MCF 10A (cell line): ENCODE data around the gene FASTKD3. TPM values are rescaled to one million over a fixed set of nuclear protein-coding genes. Genes with fewer than 3 reads are reported as not detected.

Experiments used
- BruUV-seq: library from RNA; stranded (reverse); fragments of 400-500 nt; replicated peaks from 2 replicates; lab custom pipeline; 2021; lab: Mats Ljungman, UMichigan
- CTCF ChIA-PET: fragments of 300-600 bp; sonication (Branson Sonifier 250); formaldehyde crosslinking; extraction: SDS; loops from one replicate; lab custom pipeline; 2021; ENCODE audit warnings: antibody characterized with exemption, inconsistent platforms; lab: Yijun Ruan, JAX
- POLR2A ChIA-PET: fragments of 300-600, 350-650 bp; sonication (Branson Sonifier 250); formaldehyde crosslinking; extraction: SDS; loops from one replicate; lab custom pipeline; 2020; ENCODE audit warnings: antibody characterized with exemption, inconsistent platforms; lab: Yijun Ruan, JAX
- DNase-seq: peaks from one replicate; pipeline ENCODE4 v3.0.0-alpha.2; 2018; ENCODE audit not compliant: unreplicated experiment
- H3K27ac Mint-ChIP-seq: one replicate; pipeline ENCODE4 v1.8.0; 2022; ENCODE audit warnings: mild to moderate bottlenecking, low read depth, mixed read lengths; ENCODE audit not compliant: unreplicated experiment
- H3K27me3 Mint-ChIP-seq: one replicate; pipeline ENCODE4 v1.8.0; 2022; ENCODE audit warnings: mixed read lengths; ENCODE audit not compliant: insufficient read depth, unreplicated experiment
- H3K36me3 Mint-ChIP-seq: one replicate; pipeline ENCODE4 v1.8.0; 2022; ENCODE audit warnings: mild to moderate bottlenecking, moderate library complexity, mixed read lengths; ENCODE audit not compliant: insufficient read depth, unreplicated experiment
- H3K4me1 Mint-ChIP-seq: one replicate; pipeline ENCODE4 v1.8.0; 2022; ENCODE audit warnings: mixed read lengths; ENCODE audit not compliant: insufficient read depth, unreplicated experiment
- H3K4me3 Mint-ChIP-seq: one replicate; pipeline ENCODE4 v1.8.0; 2022; ENCODE audit warnings: mild to moderate bottlenecking, moderate library complexity, mixed read lengths; ENCODE audit not compliant: unreplicated experiment
- H3K9me3 Mint-ChIP-seq: one replicate; pipeline ENCODE4 v1.8.0; 2022; ENCODE audit warnings: mixed read lengths; ENCODE audit not compliant: unreplicated experiment
- intact Hi-C: fragments of 100-400 bp; cut with micrococcal nuclease; formaldehyde crosslinking; loops from 2 replicates; pipeline ENCODE4 v1.14.1; 2022
- total RNA-seq: library from RNA; stranded (reverse); gene quantifications from 2 replicates; pipeline ENCODE4 v1.2.3, GENCODE V29; 2022
- TF ChIP-seq, protein P1 (sequence below): fragments of 200-600 bp; IDR thresholded peaks from one replicate; pipeline ENCODE4 v1.8.0; 2022; ENCODE audit warnings: antibody characterized with exemption, mild to moderate bottlenecking; ENCODE audit not compliant: unreplicated experiment

The FASTKD3 gene
- total RNA-seq, 1 experiment from 2014 or later = 7.8 TPM

DNA sequence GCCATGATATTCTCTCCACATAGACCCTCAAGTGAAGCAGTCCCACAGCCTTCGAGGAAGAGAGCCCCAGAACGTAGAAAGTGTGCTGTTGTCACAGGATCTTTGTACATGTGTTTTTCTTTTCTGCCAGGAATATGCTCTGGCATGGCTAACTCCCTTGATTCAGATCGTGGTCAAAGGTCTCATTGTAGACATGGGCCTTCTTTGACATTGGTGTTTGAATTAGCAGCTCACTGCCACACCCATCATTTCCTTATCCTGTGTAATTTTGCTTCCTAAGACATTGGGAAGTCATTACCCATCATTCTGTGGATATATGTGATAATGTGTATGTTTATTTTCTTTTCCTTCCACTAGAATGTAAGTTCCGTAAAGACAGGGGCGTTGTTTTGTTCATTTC, 25.6 kb upstream of the FASTKD3 start:
- no peaks in the 10 kb centered on the region for H3K27me3 Mint-ChIP-seq
- POLR2A ChIA-PET = no interaction called here
- TF ChIP-seq, protein P1, sequence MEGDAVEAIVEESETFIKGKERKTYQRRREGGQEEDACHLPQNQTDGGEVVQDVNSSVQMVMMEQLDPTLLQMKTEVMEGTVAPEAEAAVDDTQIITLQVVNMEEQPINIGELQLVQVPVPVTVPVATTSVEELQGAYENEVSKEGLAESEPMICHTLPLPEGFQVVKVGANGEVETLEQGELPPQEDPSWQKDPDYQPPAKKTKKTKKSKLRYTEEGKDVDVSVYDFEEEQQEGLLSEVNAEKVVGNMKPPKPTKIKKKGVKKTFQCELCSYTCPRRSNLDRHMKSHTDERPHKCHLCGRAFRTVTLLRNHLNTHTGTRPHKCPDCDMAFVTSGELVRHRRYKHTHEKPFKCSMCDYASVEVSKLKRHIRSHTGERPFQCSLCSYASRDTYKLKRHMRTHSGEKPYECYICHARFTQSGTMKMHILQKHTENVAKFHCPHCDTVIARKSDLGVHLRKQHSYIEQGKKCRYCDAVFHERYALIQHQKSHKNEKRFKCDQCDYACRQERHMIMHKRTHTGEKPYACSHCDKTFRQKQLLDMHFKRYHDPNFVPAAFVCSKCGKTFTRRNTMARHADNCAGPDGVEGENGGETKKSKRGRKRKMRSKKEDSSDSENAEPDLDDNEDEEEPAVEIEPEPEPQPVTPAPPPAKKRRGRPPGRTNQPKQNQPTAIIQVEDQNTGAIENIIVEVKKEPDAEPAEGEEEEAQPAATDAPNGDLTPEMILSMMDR = no peak
- intact Hi-C loops = no loop called here
- no peak for DNase-seq
- no peak overlapping the region for H3K4me3 Mint-ChIP-seq
- CTCF ChIA-PET = no interaction called here
- BruUV-seq = no TSS peak
- no peaks in the 10 kb centered on the region for H3K4me1 Mint-ChIP-seq
- H3K27ac Mint-ChIP-seq = peak overlapping the region; percentile 46
- no peaks in the 10 kb centered on the region for H3K9me3 Mint-ChIP-seq
- peaks cover 85% of the 10 kb centered on the region for H3K36me3 Mint-ChIP-seq

DNA sequence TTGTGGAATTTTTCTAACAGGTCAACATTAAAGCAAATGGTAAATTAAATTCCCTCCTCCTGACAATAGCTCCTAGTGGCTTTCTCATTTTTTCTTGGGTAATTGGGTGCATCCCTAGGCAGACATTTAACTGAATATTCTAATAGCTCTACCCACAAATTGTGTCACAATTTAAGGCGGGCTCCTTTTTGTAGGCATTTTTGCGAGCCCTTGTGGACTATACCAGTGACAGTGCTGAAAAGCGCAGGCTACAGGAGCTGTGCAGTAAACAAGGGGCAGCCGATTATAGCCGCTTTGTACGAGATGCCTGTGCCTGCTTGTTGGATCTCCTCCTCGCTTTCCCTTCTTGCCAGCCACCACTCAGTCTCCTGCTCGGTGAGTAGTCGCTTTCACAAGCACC, 20.1 kb upstream of the FASTKD3 start:
- H3K4me3 Mint-ChIP-seq = no peak overlapping the region
- H3K27ac Mint-ChIP-seq = no peak overlapping the region
- H3K9me3 Mint-ChIP-seq = no peaks in the 10 kb centered on the region
- H3K4me1 Mint-ChIP-seq = no peaks in the 10 kb centered on the region
- no TSS peak for BruUV-seq
- CTCF ChIA-PET = interaction anchor here (0.7 to 0.8 kb wide), 3 partner anchors 8 to 1318 kb away, joined by 3 read pairs; no protein-coding TSS in a partner anchor
- POLR2A ChIA-PET = interaction anchor here (4.3 kb wide), 1 partner anchor 19 kb away, joined by 30 read pairs; the partner anchor contains the start of genes FASTKD3 and MTRR
- intact Hi-C loops = no loop called here
- H3K27me3 Mint-ChIP-seq = no peaks in the 10 kb centered on the region
- TF ChIP-seq, protein P1 = no peak
- H3K36me3 Mint-ChIP-seq = peaks cover 81% of the 10 kb centered on the region
- DNase-seq = no peak

DNA sequence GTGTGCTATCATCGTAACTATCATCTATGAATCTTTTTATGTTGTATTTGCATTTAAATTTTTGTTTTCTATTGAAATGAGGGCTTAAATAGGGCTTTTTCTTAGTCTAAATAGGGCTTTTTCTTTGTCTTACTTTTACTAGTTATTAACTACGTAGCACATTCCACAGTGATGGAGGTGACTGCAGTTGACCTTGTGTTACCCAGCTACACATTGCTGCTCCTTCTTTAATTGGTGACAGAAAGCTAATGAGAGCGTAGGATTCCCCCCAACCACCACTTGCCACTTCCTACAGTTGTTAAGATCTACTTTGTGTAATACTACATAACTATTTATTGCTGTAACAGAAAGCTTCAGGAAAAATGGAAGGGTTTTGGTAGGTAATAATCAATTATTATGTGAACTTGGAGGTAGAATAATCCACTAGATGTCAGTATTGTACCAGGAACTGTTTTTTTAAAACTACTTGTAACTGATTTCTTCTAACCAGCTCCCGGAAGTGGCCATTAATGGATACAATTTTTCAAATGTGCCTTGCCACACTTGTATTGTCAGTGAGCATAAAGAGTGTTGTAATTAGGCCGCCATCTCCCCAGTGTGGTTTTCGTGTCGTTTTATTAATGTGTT, 18.1 kb upstream of the FASTKD3 start:
- ChIA-PET POLR2A (interaction anchor here (0.7 to 4.3 kb wide), 4 partner anchors 9 to 571 kb away, joined by 5 to 30 read pairs (median 8); partner anchors contain the start of genes FASTKD3 and MTRR), CTCF (interaction anchor here (0.6 to 3.7 kb wide), 26 partner anchors 9 to 1309 kb away, joined by 3 to 32 read pairs (median 3); partner anchors contain the start of genes FASTKD3 and MTRR)
- Mint-ChIP-seq H3K36me3 (peaks cover 83% of the 10 kb centered on the region), H3K4me3 (no peak overlapping the region), H3K4me1 (no peaks in the 10 kb centered on the region), H3K27me3 (no peaks in the 10 kb centered on the region), H3K9me3 (no peaks in the 10 kb centered on the region), H3K27ac (no peak overlapping the region)
- BruUV-seq = no TSS peak
- intact Hi-C loops = no loop called here
- TF ChIP-seq, protein P1 = peak; percentile 39
- peak; percentile 43 for DNase-seq

DNA sequence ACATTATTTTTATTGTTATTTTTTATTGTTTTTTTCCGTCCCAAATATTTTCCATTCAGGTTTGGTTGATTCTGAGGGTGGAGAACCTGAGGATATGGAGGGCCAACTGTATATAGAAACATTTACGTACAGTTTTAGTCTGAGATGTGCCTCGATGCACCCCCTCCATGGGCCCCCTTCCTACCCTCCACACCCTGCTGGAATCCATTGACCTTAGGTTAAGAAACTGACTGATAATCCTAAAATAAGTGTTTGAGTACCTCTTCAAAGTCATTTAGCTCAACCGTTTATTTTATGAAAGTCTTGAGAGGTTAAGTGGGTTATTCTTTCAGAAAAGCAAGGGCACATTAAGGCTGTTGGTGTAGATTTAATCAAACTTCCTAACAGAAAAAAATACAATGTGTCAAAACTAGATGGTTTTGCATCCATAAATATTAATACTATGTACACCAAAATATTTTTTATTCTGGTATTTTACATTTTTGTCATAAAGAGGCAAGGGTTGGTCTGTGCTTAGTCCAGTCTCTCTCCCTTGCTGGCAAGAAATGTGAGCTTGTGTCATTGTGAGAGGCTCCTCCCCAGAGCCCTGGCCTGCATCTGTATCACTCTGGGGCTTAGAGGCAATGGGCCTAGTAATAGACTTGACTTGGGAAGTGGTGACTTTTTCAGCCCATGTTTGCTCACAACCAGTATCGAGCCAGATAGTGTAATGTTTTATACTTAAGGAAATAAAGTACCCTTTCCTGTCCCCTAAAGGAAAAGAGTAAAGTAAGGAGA, 15.8 kb upstream of the FASTKD3 start:
- no peaks in the 10 kb centered on the region for H3K27me3 Mint-ChIP-seq
- TF ChIP-seq, protein P1 = no peak
- ChIA-PET CTCF (interaction anchor here (0.5 to 3.7 kb wide), 4 partner anchors 8 to 164 kb away, joined by 3 to 32 read pairs (median 13); partner anchors contain the start of genes FASTKD3 and MTRR), POLR2A (no interaction called here)
- DNase-seq = no peak
- peaks cover 80% of the 10 kb centered on the region for H3K36me3 Mint-ChIP-seq
- H3K4me3 Mint-ChIP-seq = no peak overlapping the region
- peak overlapping the region; percentile 44 for H3K27ac Mint-ChIP-seq
- H3K4me1 Mint-ChIP-seq = no peaks in the 10 kb centered on the region
- no TSS peak for BruUV-seq
- no peaks in the 10 kb centered on the region for H3K9me3 Mint-ChIP-seq
- intact Hi-C loops = no loop called here
